HepG2 (cell line): Measurements from ENCODE around the gene TRANK1. TPM values are rescaled to one million over a fixed set of nuclear protein-coding genes. Genes with fewer than 3 reads are reported as not detected.

ENCODE experiments used
- CENPX ChIP-seq: sonication (generic); formaldehyde crosslinking; IDR thresholded peaks from 2 replicates; pipeline ENCODE4 v1.9.0; 2021; ENCODE audit warnings: mild to moderate bottlenecking, missing genetic modification reagents, moderate library complexity
- HCFC1 ChIP-seq: fragments of 150-350 bp; IDR thresholded peaks from 2 replicates; pipeline ENCODE4 v1.6.1; 2014; ENCODE audit warnings: low read depth, low read length
- HNRNPUL1 ChIP-seq: fragments of 200-400 bp; formaldehyde crosslinking; IDR thresholded peaks from 2 replicates; pipeline ENCODE4 v1.6.1; 2017; ENCODE audit warnings: low read depth, mild to moderate bottlenecking, low read length, moderate library complexity
- JARID2 ChIP-seq: sonication (generic); formaldehyde crosslinking; IDR thresholded peaks from 2 replicates; pipeline ENCODE4 v1.8.1; 2023; ENCODE audit warnings: missing genetic modification reagents, inconsistent platforms; ENCODE audit not compliant: insufficient replicate concordance
- NFE2 ChIP-seq: sonication (generic); formaldehyde crosslinking; IDR thresholded peaks from 2 replicates; pipeline ENCODE4 v1.4.0; 2020; ENCODE audit warnings: missing genetic modification reagents
- NR2F1 ChIP-seq, 2 experiments: fragments of 450-650 bp in 1 of 2; formaldehyde crosslinking in 1 of 2; IDR thresholded peaks; 2 replicates each; pipeline versions ENCODE4 v1.5.0 to v1.6.1; 2016 to 2020; ENCODE audit warnings: mild to moderate bottlenecking in 1 of 2, missing compliant biosample characterization in 1 of 2, missing genetic modification reagents in 1 of 2, moderate library complexity in 1 of 2
- NR3C1 ChIP-seq: sonication (generic); formaldehyde crosslinking; IDR thresholded peaks from 2 replicates; pipeline ENCODE4 v1.4.0; 2020; ENCODE audit warnings: missing genetic modification reagents
- PRMT3 ChIP-seq: sonication (generic); formaldehyde crosslinking; IDR thresholded peaks from 2 replicates; pipeline ENCODE4 v1.8.1; 2022; ENCODE audit warnings: low read depth, mild to moderate bottlenecking, moderate library complexity, missing genetic modification reagents, borderline replicate concordance
- SP1 ChIP-seq, 2 experiments: fragments of 450-650 bp in 1 of 2; sonication (generic) in 1 of 2; formaldehyde crosslinking in 1 of 2; IDR thresholded peaks; 2 replicates each; pipeline versions ENCODE4 v1.4.0 to v1.6.1; 2016 to 2020; ENCODE audit warnings: missing genetic modification reagents in 1 of 2
- U2AF1 ChIP-seq: fragments of 200-400 bp; formaldehyde crosslinking; optimal IDR thresholded peaks from 2 replicates; pipeline ENCODE3; 2017; ENCODE audit warnings: mild to moderate bottlenecking, low read depth, low read length
- ZBTB1 ChIP-seq: sonication (generic); formaldehyde crosslinking; IDR thresholded peaks from 2 replicates; pipeline ENCODE4 v1.4.0; 2020; ENCODE audit warnings: missing genetic modification reagents, borderline replicate concordance
- ZNF101 ChIP-seq: sonication (generic); formaldehyde crosslinking; IDR thresholded peaks from 2 replicates; pipeline ENCODE4 v1.4.0; 2020; ENCODE audit warnings: mild to moderate bottlenecking, low read depth, missing genetic modification reagents, borderline replicate concordance
- ZNF317 ChIP-seq: sonication (generic); formaldehyde crosslinking; IDR thresholded peaks from 2 replicates; pipeline ENCODE4 v1.5.0; 2020; ENCODE audit warnings: mild to moderate bottlenecking, missing genetic modification reagents
- ZNF318 ChIP-seq: sonication (generic); formaldehyde crosslinking; IDR thresholded peaks from 2 replicates; pipeline ENCODE4 v1.4.0; 2020; ENCODE audit warnings: mild to moderate bottlenecking, missing genetic modification reagents
- ZNF414 ChIP-seq: sonication (generic); formaldehyde crosslinking; IDR thresholded peaks from 2 replicates; pipeline ENCODE4 v1.5.0; 2020; ENCODE audit warnings: missing genetic modification reagents
- ZNF546 ChIP-seq: sonication (generic); formaldehyde crosslinking; conservative IDR thresholded peaks from 2 replicates; pipeline ENCODE4 v1.8.1; 2023; ENCODE audit warnings: mild to moderate bottlenecking, missing genetic modification reagents
- ZNF567 ChIP-seq: sonication (generic); formaldehyde crosslinking; IDR thresholded peaks from 2 replicates; pipeline ENCODE4 v1.8.1; 2023; ENCODE audit warnings: mild to moderate bottlenecking, missing genetic modification reagents, borderline replicate concordance
- ZNF740 ChIP-seq: sonication (generic); formaldehyde crosslinking; IDR thresholded peaks from 2 replicates; pipeline ENCODE4 v1.4.0; 2020; ENCODE audit warnings: missing genetic modification reagents
- polyA plus RNA-seq, 8 experiments: library from polyadenylated mRNA; depleted of rRNA in 3 of 8; stranded (reverse) in 7 of 8; unstranded in 1 of 8; fragments of >200 nt; fragmentation: Illumina TruSeq in 4 of 8; extraction: Trizol in 4 of 8; gene quantifications; 2 replicates each; pipeline versions ENCODE4 v1.2.1 to v1.2.3, GENCODE V29; 2011 to 2016; ENCODE audit warnings: low read depth in 4 of 8, missing spikeins in 1 of 8, mixed read lengths in 1 of 8; ENCODE audit not compliant: insufficient read depth in 1 of 8
- total RNA-seq, 5 experiments: library from RNA; depleted of rRNA; stranded (reverse); fragments of >200 nt; fragmentation: Illumina TruSeq; extraction: Trizol; gene quantifications; 2 replicates each; pipeline ENCODE4 v1.2.3, GENCODE V29; 2016; ENCODE audit warnings: low read depth in 1 of 5

The TRANK1 gene
- total and polyA plus RNA-seq, 2 of the 13 experiments (the other 11 are each of a cell fraction or from before 2014, with no cell fraction given): 0.13 to 0.32 TPM

- TF ChIP-seq ZNF740 (CRISPR knock-in tag) (no peak), HCFC1 (no peak), ZBTB1 (no peak), ZNF317 (CRISPR knock-in tag) (no peak), ZNF318 (no peak), JARID2 (CRISPR knock-in tag) (no peak), ZNF567 (CRISPR knock-in tag) (no peak), U2AF1 (no peak), ZNF414 (no peak), CENPX (CRISPR knock-in tag) (no peak), SP1 (IDR thresholded peaks at IDR 0.05) (no peak), SP1 (CRISPR knock-in tag; IDR thresholded peaks at IDR 0.05) (no peak), ZNF546 (no peak), ZNF101 (CRISPR knock-in tag) (no peak), NR3C1 (CRISPR knock-in tag) (no peak), PRMT3 (CRISPR knock-in tag) (no peak), HNRNPUL1 (peak; percentile 70), NFE2 (CRISPR knock-in tag) (no peak), NR2F1 (CRISPR knock-in tag; IDR thresholded peaks at IDR 0.05) (no peak)
Observed at GRCh38 chr3:36919439-36920160, 25.3 kb downstream of the TRANK1 start (continued).
